Measurements from ENCODE around the gene RHEBL1. TPM values are rescaled to one million over a fixed set of nuclear protein-coding genes. Genes with fewer than 3 reads are reported as not detected.

Gene RHEBL1
- polyA plus RNA-seq, 3 donors, result 0.17 to 0.96 (median 0.50) TPM

DNA sequence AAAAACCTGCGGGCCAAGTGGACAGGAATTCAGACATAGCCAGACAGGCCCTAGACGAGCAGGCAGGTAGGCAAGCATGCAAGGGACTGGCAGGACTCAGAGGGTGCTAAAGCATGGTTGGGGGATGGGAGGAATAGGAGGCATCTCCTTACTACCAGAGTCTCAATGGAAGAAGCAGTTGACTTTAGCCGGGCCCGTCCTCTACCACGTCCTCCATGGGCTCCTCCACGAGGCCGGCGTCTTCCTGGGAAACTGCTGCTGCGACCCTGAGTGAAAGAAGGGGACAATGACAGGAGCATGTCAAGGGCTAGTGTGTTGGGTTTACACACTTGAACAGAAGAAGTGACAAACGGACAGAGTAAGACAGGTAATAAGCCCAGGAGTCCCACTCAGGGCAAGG, 20.8 kb downstream of the RHEBL1 start:
- Mint-ChIP-seq H3K4me3 (no peak overlapping the region), H3K27ac (peak overlapping the region in 1 of 7 donors; percentile 42), H3K9me3 (no peaks in the 10 kb centered on the region), H3K27me3 (ENCODE audit: low read depth in 3 of 3) (peaks cover 0 to 2% (median 0%) of the 10 kb centered on the region in 3 donors), H3K4me1 (no peaks in the 10 kb centered on the region), H3K36me3 (peaks cover 94 to 100% of the 10 kb centered on the region in 2 donors)
- no peak for DNase-seq
- no peak overlapping the region for H3K27ac ChIP-seq (ENCODE audit: low read depth in 1 of 2, low read length in 2 of 2)
- H3K36me3 ChIP-seq (replicated peaks in 1 of 2; ENCODE audit: control insufficient read depth in 1 of 2, insufficient read depth in 2 of 2, low read length in 2 of 2), result peaks cover 100% of the 10 kb centered on the region in 2 donors
- no peak overlapping the region for H3K4me3 ChIP-seq (replicated peaks in 1 of 3; ENCODE audit: low read depth in 2 of 3, low read length in 3 of 3)
- 96% methylated on average over 5 of the region's 10 CpGs for WGBS (ENCODE audit: insufficient coverage)
- H3K9me3 ChIP-seq (replicated peaks in 1 of 2; ENCODE audit: control insufficient read depth in 1 of 2, insufficient read depth in 1 of 2, low read length in 2 of 2), result no peaks in the 10 kb centered on the region
- no peak overlapping the region for H3K4me2 ChIP-seq (replicated peaks; ENCODE audit: extremely low read depth, low read length, poor library complexity, severe bottlenecking)
- H4K20me1 ChIP-seq (ENCODE audit: insufficient read depth, low read length), result peaks cover 98% of the 10 kb centered on the region
- H3K4me1 ChIP-seq (ENCODE audit: control insufficient read depth in 1 of 2, insufficient read depth in 2 of 2, low read length in 2 of 2), result no peaks in the 10 kb centered on the region
- TF ChIP-seq, protein P1, sequence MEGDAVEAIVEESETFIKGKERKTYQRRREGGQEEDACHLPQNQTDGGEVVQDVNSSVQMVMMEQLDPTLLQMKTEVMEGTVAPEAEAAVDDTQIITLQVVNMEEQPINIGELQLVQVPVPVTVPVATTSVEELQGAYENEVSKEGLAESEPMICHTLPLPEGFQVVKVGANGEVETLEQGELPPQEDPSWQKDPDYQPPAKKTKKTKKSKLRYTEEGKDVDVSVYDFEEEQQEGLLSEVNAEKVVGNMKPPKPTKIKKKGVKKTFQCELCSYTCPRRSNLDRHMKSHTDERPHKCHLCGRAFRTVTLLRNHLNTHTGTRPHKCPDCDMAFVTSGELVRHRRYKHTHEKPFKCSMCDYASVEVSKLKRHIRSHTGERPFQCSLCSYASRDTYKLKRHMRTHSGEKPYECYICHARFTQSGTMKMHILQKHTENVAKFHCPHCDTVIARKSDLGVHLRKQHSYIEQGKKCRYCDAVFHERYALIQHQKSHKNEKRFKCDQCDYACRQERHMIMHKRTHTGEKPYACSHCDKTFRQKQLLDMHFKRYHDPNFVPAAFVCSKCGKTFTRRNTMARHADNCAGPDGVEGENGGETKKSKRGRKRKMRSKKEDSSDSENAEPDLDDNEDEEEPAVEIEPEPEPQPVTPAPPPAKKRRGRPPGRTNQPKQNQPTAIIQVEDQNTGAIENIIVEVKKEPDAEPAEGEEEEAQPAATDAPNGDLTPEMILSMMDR (IDR thresholded peaks at IDR 0.05), result no peak
- H3K9ac ChIP-seq (ENCODE audit: insufficient read depth, low read length, poor library complexity, severe bottlenecking), result no peak overlapping the region
- H3K27me3 ChIP-seq (ENCODE audit: control insufficient read depth in 2 of 2, insufficient read depth in 2 of 2, low read length in 2 of 2), result no peaks in the 10 kb centered on the region
- intact Hi-C loops (cut with micrococcal nuclease), result loop anchor here in 1 of 2 donors (10.0 kb wide), 1 partner anchor 54 kb away; the partner anchor contains the start of gene DDN
- peaks cover 40% of the 10 kb centered on the region for H3K79me2 ChIP-seq (ENCODE audit: insufficient read depth, low read length)
- H2AFZ ChIP-seq (ENCODE audit: insufficient read depth, low read depth, low read length, poor library complexity, severe bottlenecking), result no peak overlapping the region

DNA sequence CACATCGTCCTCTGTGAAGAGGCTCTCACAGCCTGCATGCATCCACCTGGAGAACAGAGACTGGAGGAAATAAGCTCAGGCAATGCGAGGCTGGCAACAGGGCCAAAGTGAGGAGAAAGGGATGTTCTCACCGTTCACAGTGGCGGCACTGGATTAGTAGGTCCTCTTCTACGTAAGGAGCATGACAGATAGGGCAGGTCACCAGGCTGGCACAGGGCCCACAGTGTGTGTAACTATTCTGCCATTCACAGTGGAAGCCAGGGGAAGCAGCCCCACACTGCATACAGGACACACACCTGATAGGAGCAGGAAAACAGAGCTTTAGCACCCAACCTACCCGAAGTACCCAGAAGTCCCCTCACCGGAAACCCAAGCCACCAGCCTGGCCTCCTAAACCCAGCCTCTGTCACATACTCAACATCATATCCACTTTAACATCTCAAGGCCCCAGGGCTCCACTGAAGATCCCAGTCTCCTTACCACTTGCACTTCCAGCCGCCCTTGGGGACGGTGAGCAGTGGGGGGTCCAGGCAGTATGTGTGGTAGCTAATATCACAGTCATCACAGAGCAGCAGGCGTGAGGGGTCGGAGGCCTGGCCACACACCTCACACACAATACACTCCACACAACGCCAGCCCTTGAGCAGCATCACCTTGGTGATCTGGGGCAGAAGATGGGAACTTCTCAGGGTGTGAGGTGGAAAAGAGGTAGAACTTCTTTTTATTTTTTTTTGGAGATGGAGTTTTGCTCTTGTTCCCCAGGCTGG, 23.5 kb downstream of the RHEBL1 start:
- Mint-ChIP-seq H3K4me3 (no peak overlapping the region), H3K27me3 (ENCODE audit: low read depth in 3 of 3) (no peaks in the 10 kb centered on the region), H3K4me1 (no peaks in the 10 kb centered on the region), H3K36me3 (peaks cover 93 to 100% of the 10 kb centered on the region in 2 donors), H3K9me3 (no peaks in the 10 kb centered on the region), H3K27ac (peak overlapping the region in 2 of 7 donors; percentile 25 to 54)
- no peak for DNase-seq
- Histone ChIP-seq H3K36me3 (replicated peaks in 1 of 2; ENCODE audit: control insufficient read depth in 1 of 2, insufficient read depth in 2 of 2, low read length in 2 of 2) (peaks cover 100% of the 10 kb centered on the region in 2 donors), H3K4me3 (replicated peaks in 1 of 3; ENCODE audit: low read depth in 2 of 3, low read length in 3 of 3) (no peak overlapping the region), H3K9me3 (replicated peaks in 1 of 2; ENCODE audit: control insufficient read depth in 1 of 2, insufficient read depth in 1 of 2, low read length in 2 of 2) (no peaks in the 10 kb centered on the region), H2AFZ (ENCODE audit: insufficient read depth, low read depth, low read length, poor library complexity, severe bottlenecking) (no peak overlapping the region), H3K27me3 (ENCODE audit: control insufficient read depth in 2 of 2, insufficient read depth in 2 of 2, low read length in 2 of 2) (no peaks in the 10 kb centered on the region), H3K27ac (ENCODE audit: low read depth in 1 of 2, low read length in 2 of 2) (no peak overlapping the region), H3K4me2 (replicated peaks; ENCODE audit: extremely low read depth, low read length, poor library complexity, severe bottlenecking) (no peak overlapping the region), H4K20me1 (ENCODE audit: insufficient read depth, low read length) (peaks cover 98% of the 10 kb centered on the region), H3K9ac (ENCODE audit: insufficient read depth, low read length, poor library complexity, severe bottlenecking) (no peak overlapping the region), H3K4me1 (ENCODE audit: control insufficient read depth in 1 of 2, insufficient read depth in 2 of 2, low read length in 2 of 2) (no peaks in the 10 kb centered on the region), H3K79me2 (ENCODE audit: insufficient read depth, low read length) (peaks cover 16% of the 10 kb centered on the region)
- intact Hi-C loops (cut with micrococcal nuclease), result loop anchor here in 1 of 2 donors (10.0 kb wide), 1 partner anchor 52 kb away; the partner anchor contains the start of gene DDN
- 99% methylated on average over 6 of the region's 12 CpGs for WGBS (ENCODE audit: insufficient coverage)
- TF ChIP-seq, protein P1 (IDR thresholded peaks at IDR 0.05), result no peak
